ENCODE measurements around the gene PITPNC1. TPM values are rescaled to one million over a fixed set of nuclear protein-coding genes. Genes with fewer than 3 reads are reported as not detected.

The PITPNC1 gene
- total RNA-seq, 4 donors from 2014 or later: 8.0 to 20.4 (median 9.6) TPM

DNA sequence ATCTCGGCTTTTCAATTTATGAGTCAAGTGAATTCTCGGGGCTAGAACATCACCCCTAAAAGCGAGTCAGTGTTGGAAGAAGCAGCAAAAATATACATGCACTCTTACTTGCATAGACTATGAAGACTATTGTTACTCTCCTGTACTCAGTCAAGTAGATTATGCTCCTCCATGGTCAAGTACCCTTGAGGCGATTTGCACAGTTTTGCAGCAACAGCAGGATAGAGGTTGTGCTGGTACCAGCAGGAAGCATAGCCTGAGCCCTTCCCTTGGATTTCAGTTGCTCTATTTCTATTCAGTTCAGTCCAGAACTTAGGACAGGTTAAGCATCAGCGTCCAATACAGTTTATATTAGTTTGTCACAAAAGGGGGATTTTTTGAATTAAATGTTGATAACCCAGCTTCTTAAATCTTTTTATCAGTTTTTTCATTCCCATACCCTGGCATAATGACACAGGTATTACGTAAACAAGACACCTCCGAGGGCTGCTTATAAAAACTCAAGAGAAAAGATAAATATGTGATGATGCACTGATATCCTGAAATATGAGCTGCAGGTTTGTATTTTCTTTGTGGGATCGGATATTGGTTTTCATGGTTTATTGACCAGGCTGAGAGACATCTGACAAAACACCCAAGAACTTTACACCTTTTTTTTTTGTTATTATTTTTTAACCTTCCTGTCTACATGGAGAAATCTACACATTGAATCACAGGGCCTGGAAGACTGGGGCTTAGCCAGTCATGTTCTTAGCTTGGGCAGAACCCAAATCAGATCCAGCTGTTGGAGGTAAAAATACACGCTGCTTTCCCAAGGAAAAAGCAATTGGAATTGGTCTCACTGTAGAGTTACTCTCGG, 144.1 kb downstream of the PITPNC1 start:
- H3K27ac ChIP-seq: no peak overlapping the region
- WGBS, 2 donors: 87 to 89% methylated on average over 10 of the region's 10 CpGs

DNA sequence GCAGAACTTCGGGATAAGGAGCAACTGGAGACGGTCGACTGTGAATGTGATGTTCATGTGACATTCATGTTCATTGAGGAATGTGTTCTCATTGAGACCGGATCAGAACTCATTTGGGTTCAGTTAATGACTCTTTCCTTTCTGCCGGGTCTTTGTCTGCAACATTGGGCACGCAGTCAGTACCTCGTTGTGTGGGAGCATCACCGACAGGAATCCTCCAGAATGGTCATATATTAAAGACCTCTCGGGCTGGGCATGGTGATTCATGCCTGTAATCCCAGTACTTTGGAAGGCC, 144.6 kb downstream of the PITPNC1 start:
- Histone ChIP-seq H3K9me3 (no peaks in the 10 kb centered on the region), H3K27ac (no peak overlapping the region), H3K27me3 (no peaks in the 10 kb centered on the region), H3K36me3 (no peaks in the 10 kb centered on the region), H3K4me1 (peaks cover 0 to 3% (median 0%) of the 10 kb centered on the region in 4 donors), H3K4me3 (no peak overlapping the region)
- no peak for TF ChIP-seq EP300 (IDR thresholded peaks at IDR 0.05)
- TF ChIP-seq, protein P1, sequence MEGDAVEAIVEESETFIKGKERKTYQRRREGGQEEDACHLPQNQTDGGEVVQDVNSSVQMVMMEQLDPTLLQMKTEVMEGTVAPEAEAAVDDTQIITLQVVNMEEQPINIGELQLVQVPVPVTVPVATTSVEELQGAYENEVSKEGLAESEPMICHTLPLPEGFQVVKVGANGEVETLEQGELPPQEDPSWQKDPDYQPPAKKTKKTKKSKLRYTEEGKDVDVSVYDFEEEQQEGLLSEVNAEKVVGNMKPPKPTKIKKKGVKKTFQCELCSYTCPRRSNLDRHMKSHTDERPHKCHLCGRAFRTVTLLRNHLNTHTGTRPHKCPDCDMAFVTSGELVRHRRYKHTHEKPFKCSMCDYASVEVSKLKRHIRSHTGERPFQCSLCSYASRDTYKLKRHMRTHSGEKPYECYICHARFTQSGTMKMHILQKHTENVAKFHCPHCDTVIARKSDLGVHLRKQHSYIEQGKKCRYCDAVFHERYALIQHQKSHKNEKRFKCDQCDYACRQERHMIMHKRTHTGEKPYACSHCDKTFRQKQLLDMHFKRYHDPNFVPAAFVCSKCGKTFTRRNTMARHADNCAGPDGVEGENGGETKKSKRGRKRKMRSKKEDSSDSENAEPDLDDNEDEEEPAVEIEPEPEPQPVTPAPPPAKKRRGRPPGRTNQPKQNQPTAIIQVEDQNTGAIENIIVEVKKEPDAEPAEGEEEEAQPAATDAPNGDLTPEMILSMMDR (IDR thresholded peaks at IDR 0.05): no peak
- no peak for TF ChIP-seq POLR2A (IDR thresholded peaks at IDR 0.05)
- WGBS, 2 donors: 84 to 89% methylated on average over 9 of the region's 9 CpGs
- DNase-seq (ENCODE audit: low spot score in 2 of 2): no peak

More for the DNA sequence above, 144.1 kb downstream of the PITPNC1 start:
- H3K4me3 ChIP-seq: no peak overlapping the region
- no peaks in the 10 kb centered on the region for H3K9me3 ChIP-seq
- no peaks in the 10 kb centered on the region for H3K36me3 ChIP-seq
- TF ChIP-seq EP300 (IDR thresholded peaks at IDR 0.05): no peak
- no peak for TF ChIP-seq POLR2A (IDR thresholded peaks at IDR 0.05)
- TF ChIP-seq, protein P1 (IDR thresholded peaks at IDR 0.05): no peak
- DNase-seq (ENCODE audit: low spot score in 2 of 2): no peak
- no peaks in the 10 kb centered on the region for H3K27me3 ChIP-seq
- H3K4me1 ChIP-seq: peaks cover 0 to 5% (median 0%) of the 10 kb centered on the region in 4 donors

DNA sequence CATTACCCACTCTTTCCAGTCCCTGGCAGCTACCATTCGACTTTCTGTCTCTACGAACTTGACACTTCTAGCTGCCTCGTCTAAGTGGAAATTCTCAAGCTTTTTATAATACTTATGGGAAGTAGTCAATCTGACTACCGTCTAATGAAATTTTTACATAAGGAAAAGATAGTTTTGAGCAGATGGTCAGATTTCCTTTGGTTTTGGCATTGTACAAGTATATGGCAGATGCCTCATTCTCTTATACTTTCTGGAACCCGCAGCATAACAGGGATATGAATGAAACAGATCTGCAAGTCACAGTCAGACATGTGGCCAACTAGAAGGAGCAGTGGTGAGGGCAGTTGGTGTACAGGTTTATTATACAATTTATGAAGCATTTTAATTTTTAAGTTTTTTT, 146.0 kb downstream of the PITPNC1 start:
- WGBS, 2 donors: 79 to 81% methylated on average over 5 of the region's 5 CpGs

DNA sequence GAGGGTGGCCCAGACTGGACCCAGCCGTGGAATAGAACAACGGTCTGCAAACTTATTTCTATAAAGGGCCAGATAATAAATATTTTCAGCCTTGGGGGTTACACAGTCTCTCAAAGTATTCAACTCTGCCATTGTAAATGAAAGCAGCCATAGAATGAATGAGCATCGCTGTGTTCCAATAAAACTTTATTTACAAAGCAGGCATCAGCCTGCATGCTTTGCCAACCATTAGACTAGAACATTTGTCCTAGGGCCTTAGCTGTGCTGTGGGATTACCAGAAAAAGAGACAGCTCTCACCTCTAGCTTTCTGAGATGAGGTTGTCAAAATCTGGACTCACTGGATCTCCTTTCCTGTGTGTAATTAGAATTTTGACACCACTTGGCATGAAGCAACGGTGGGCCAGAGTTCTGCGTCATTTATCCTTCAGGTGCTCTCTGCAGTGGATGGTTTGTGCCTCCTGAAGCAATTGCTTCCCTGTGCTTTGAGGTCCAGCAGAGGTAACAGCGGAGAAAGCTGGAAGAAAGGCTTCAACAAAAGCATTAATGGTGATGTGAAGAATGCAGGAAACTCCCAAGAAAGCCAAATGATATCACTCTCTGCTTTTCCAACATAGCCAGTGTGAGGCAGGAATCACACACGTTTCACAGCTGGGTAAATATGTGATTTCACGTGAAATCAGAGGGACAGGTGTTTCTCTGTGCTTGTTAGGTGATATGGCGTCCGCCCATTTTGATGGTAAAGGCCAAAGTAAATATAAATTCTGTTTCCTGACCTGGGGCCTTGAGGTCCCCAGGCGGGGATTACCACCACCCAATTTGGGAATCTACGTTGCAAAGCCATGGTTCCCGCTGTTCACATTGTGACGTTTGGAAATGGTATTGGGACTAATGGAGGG, 148.4 kb downstream of the PITPNC1 start:
- peaks cover 0 to 17% (median 4%) of the 10 kb centered on the region in 4 donors for H3K4me1 ChIP-seq
- H3K27ac ChIP-seq: no peak overlapping the region
- H3K27me3 ChIP-seq: no peaks in the 10 kb centered on the region
- WGBS, 2 donors: 87 to 88% methylated on average over 14 of the region's 14 CpGs
- no peak overlapping the region for H3K4me3 ChIP-seq
- H3K36me3 ChIP-seq: no peaks in the 10 kb centered on the region
- TF ChIP-seq, protein P1 (IDR thresholded peaks at IDR 0.05): no peak
- no peak for TF ChIP-seq POLR2A (IDR thresholded peaks at IDR 0.05)
- no peak for TF ChIP-seq EP300 (IDR thresholded peaks at IDR 0.05)
- no peak for DNase-seq (ENCODE audit: low spot score in 2 of 2)
- H3K9me3 ChIP-seq: no peaks in the 10 kb centered on the region

More for the DNA sequence above, 146.0 kb downstream of the PITPNC1 start:
- H3K27me3 ChIP-seq: no peaks in the 10 kb centered on the region
- no peak overlapping the region for H3K27ac ChIP-seq
- H3K36me3 ChIP-seq: no peaks in the 10 kb centered on the region
- H3K4me1 ChIP-seq: peaks cover 0 to 3% (median 0%) of the 10 kb centered on the region in 4 donors
- no peak for DNase-seq (ENCODE audit: low spot score in 2 of 2)
- H3K4me3 ChIP-seq: no peak overlapping the region
- no peak for TF ChIP-seq POLR2A (IDR thresholded peaks at IDR 0.05)
- no peak for TF ChIP-seq EP300 (IDR thresholded peaks at IDR 0.05)
- TF ChIP-seq, protein P1 (IDR thresholded peaks at IDR 0.05): no peak
- H3K9me3 ChIP-seq: no peaks in the 10 kb centered on the region

Measured in tibial nerve (tissue), 4 donors.